ENCODE measurements around the gene TDRD7.

DNA sequence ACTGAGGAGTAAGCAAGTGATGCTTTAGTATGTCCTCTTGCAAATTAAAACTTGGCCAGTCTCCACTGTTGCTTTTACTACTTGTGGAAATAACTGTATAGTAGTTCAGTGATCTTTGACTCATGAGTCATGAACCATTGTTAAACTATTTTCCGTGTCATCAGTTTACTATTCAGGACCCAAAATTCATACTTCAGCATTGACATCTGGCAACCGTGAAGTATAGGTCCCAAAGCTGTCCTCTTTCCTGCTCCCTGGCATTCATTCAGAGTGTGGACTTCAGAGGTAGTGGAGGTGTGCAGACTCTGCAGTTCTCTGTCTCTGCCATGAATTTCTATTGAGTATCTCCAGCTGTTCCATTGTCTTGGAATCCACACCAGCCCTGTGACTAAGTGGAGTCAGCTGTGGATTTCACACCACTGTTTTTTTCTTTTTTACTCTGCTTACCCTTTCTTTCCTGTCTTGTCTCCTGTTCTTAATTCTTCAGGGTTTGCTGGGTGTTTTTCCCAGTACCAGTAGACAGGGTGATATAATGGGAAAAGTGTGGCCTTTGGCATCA lies 7.5 kb downstream of the TDRD7 start:
- TF ChIP-seq, protein P1, sequence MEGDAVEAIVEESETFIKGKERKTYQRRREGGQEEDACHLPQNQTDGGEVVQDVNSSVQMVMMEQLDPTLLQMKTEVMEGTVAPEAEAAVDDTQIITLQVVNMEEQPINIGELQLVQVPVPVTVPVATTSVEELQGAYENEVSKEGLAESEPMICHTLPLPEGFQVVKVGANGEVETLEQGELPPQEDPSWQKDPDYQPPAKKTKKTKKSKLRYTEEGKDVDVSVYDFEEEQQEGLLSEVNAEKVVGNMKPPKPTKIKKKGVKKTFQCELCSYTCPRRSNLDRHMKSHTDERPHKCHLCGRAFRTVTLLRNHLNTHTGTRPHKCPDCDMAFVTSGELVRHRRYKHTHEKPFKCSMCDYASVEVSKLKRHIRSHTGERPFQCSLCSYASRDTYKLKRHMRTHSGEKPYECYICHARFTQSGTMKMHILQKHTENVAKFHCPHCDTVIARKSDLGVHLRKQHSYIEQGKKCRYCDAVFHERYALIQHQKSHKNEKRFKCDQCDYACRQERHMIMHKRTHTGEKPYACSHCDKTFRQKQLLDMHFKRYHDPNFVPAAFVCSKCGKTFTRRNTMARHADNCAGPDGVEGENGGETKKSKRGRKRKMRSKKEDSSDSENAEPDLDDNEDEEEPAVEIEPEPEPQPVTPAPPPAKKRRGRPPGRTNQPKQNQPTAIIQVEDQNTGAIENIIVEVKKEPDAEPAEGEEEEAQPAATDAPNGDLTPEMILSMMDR (IDR thresholded peaks at IDR 0.05; ENCODE audit: low read depth, low read length), result no peak
- TF ChIP-seq POLR2A (IDR thresholded peaks at IDR 0.05; ENCODE audit: extremely low read depth, insufficient read length) (no peak), MAX (IDR thresholded peaks at IDR 0.05; ENCODE audit: low read depth, low read length) (no peak)

All from NB4 (cell line).